ENCODE results near the gene SIRPB2.
A peak's percentile ranks its signal among the peaks of the same experiment; 100 is the strongest.

Gene SIRPB2

GRCh38 chr20:1491281-1491840 is at the start of gene SIRPB2:
TSS of gene SIRPB2 (minus strand) at chr20:1491420. CDS start at chr20:1491359, 61 bp downstream.
- H3K4me3 ChIP-seq (replicated peaks; ENCODE audit: low read depth, low read length), result no peak within 1 kb of the TSS

GRCh38 chr20:1539816-1540419 is 48.7 kb upstream of the SIRPB2 start:
- no peak for TF ChIP-seq CTCF (IDR thresholded peaks at IDR 0.05; ENCODE audit: low read length, missing control alignments)
- DNase-seq (ENCODE audit: low read depth), result no peak
- H3K4me3 ChIP-seq (replicated peaks; ENCODE audit: low read depth, low read length), result no peak overlapping the region

More at GRCh38 chr20:1491281-1491840, at the start of gene SIRPB2:
- TF ChIP-seq CTCF (IDR thresholded peaks at IDR 0.05; ENCODE audit: low read length, missing control alignments), result no peak
- DNase-seq (ENCODE audit: low read depth), result peak; percentile 47

GRCh38 chr20:1538655-1539054 is 47.4 kb upstream of the SIRPB2 start:
- TF ChIP-seq CTCF (IDR thresholded peaks at IDR 0.05; ENCODE audit: low read length, missing control alignments), result no peak
- DNase-seq (ENCODE audit: low read depth), result no peak

GRCh38 chr20:1537731-1538058 is 46.5 kb upstream of the SIRPB2 start:
- TF ChIP-seq CTCF (IDR thresholded peaks at IDR 0.05; ENCODE audit: low read length, missing control alignments), result no peak
- no peak overlapping the region for H3K4me3 ChIP-seq (replicated peaks; ENCODE audit: low read depth, low read length)
- no peak for DNase-seq (ENCODE audit: low read depth)

More at GRCh38 chr20:1538655-1539054, 47.4 kb upstream of the SIRPB2 start:
- H3K4me3 ChIP-seq (replicated peaks; ENCODE audit: low read depth, low read length), result no peak overlapping the region

DNA sequence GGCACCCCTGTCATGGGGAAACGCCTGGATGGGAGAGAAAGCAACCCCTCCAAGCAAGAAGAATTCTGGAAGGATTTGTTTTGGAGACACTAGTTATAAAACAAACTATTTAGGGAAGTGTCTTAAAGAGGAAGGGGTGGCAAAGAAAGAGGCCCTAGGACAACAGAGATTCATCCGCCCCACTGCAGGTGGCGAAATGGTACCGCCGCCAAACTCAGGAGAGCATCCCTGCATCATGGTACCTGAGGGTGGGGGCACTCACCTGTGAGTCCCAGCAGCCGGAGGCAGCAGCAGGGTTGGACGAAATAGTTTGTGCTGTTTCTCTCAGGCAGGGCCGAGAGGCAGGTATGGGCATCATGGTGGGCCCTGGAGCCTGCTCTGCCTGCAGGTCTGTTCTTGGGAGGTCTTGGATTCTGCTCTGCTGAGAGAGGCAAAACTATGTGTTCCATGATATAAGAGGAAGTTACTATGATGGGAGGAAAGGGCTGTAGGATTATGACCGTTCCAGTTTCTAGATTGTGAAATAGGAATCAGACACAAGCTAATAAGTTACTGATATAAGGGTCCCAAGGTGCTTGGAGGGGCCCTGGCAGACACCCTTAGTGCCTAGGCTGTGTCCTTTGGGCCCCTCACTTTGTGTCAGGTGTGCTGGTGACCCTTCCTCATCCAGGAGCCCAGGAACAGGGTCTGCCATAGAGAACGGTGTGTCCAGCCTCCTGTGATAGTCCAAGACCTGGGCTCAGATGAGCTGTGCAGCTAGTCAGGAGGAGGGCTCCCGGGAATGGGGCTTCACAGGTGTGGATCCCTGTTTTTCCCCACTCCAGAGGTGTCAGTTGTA is 45.9 kb upstream of the SIRPB2 start:
- DNase-seq (ENCODE audit: low read depth), result no peak
- TF ChIP-seq CTCF (IDR thresholded peaks at IDR 0.05; ENCODE audit: low read length, missing control alignments), result no peak

GRCh38 chr20:1535420-1536175 is 44.4 kb upstream of the SIRPB2 start:
- no peak for DNase-seq (ENCODE audit: low read depth)

More for the DNA sequence above, 45.9 kb upstream of the SIRPB2 start:
- no peak overlapping the region for H3K4me3 ChIP-seq (replicated peaks; ENCODE audit: low read depth, low read length)

More at GRCh38 chr20:1535420-1536175, 44.4 kb upstream of the SIRPB2 start:
- no peak for TF ChIP-seq CTCF (IDR thresholded peaks at IDR 0.05; ENCODE audit: low read length, missing control alignments)
- H3K4me3 ChIP-seq (replicated peaks; ENCODE audit: low read depth, low read length), result no peak overlapping the region

All from fibroblast of pulmonary artery (primary cell).